Thyroid gland (tissue), 4 donors: ENCODE data around the gene ADAMTS14.

Source experiments
- CTCF ChIP-seq, 6 experiments: fragments of 200-600 bp in 3 of 6; fragments of 450-650 bp in 3 of 6; sonication (generic) in 3 of 6; IDR thresholded peaks; one replicate each; pipeline ENCODE4 v1.5.1; 2016 to 2019; ENCODE audit warnings: antibody characterized with exemption in 6 of 6, mild to moderate bottlenecking in 2 of 6, inconsistent platforms in 1 of 6, moderate library complexity in 1 of 6
- POLR2A ChIP-seq, 2 donors: fragments of 450-650 bp; IDR thresholded peaks; one replicate each; pipeline ENCODE4 v1.6.1; 2017; ENCODE audit warnings: antibody characterized with exemption in 2 of 2, mild to moderate bottlenecking in 2 of 2, moderate library complexity in 1 of 2

- TF ChIP-seq CTCF (IDR thresholded peaks at IDR 0.05), result no peak
- no peak for TF ChIP-seq POLR2A (IDR thresholded peaks at IDR 0.05)
Observed at GRCh38 chr10:70806841-70807240, 134.5 kb downstream of the ADAMTS14 start.
